NCI-H774 (cell line): ENCODE data around the gene PLD6.

Source experiments
- DNase-seq: peaks from one replicate; lab custom pipeline; 2025; lab: John Stamatoyannopoulos, UW

Gene PLD6

GRCh38 chr17:17227608-17228520 is 21.7 kb upstream of the PLD6 start:
- no peak for DNase-seq

- no peak for DNase-seq
These were observed 20.5 kb upstream of the PLD6 start for GRCh38 chr17:17226451-17227265.

- no peak for DNase-seq
These were observed 19.8 kb upstream of the PLD6 start for GRCh38 chr17:17225901-17226300.

GRCh38 chr17:17224137-17224536 is 18.0 kb upstream of the PLD6 start:
- no peak for DNase-seq

GRCh38 chr17:17223736-17224135 is 17.6 kb upstream of the PLD6 start:
- no peak for DNase-seq

GRCh38 chr17:17221329-17221728 is 15.2 kb upstream of the PLD6 start:
- DNase-seq, result no peak

GRCh38 chr17:17220529-17220928 is 14.4 kb upstream of the PLD6 start:
- DNase-seq, result no peak

GRCh38 chr17:17217995-17218394 is 11.9 kb upstream of the PLD6 start:
- no peak for DNase-seq

GRCh38 chr17:17216776-17217175 is 10.6 kb upstream of the PLD6 start:
- no peak for DNase-seq

- DNase-seq, result no peak
These were observed 10.1 kb upstream of the PLD6 start for GRCh38 chr17:17216236-17216635.

- DNase-seq, result no peak
These were observed 9.4 kb upstream of the PLD6 start for GRCh38 chr17:17215575-17215974.

- no peak for DNase-seq
These were observed 8.7 kb upstream of the PLD6 start for GRCh38 chr17:17214646-17215436.

GRCh38 chr17:17213775-17214174 is 7.6 kb upstream of the PLD6 start:
- DNase-seq, result no peak

GRCh38 chr17:17207998-17208397 is 1.9 kb upstream of the PLD6 start:
- DNase-seq, result no peak

- no peak for DNase-seq
These were observed 791 bp upstream of the PLD6 start for GRCh38 chr17:17206913-17207335.

GRCh38 chr17:17205368-17206123 is 587 bp downstream of the PLD6 start:
- DNase-seq, result no peak

- DNase-seq, result no peak
These were observed 1.4 kb downstream of the PLD6 start for GRCh38 chr17:17204635-17205231.

- no peak for DNase-seq
These were observed 2.0 kb downstream of the PLD6 start for GRCh38 chr17:17204041-17204591.

GRCh38 chr17:17203173-17203730 is 2.9 kb downstream of the PLD6 start:
- no peak for DNase-seq

- DNase-seq, result no peak
These were observed 4.2 kb downstream of the PLD6 start for GRCh38 chr17:17201907-17202306.
